Measurements from ENCODE around the gene ZNF362. TPM values are rescaled to one million over a fixed set of nuclear protein-coding genes. Genes with fewer than 3 reads are reported as not detected.

ZNF362 gene
- total and polyA plus RNA-seq, 2 experiments from 2014 or later, result 22.5 to 55.0 TPM

GRCh38 chr1:33265780-33266605, 9.7 kb downstream of the ZNF362 start:
- Histone ChIP-seq H3K36me3 (replicated peaks; ENCODE audit: insufficient read depth, low read depth) (no peaks in the 10 kb centered on the region), H3K4me1 (ENCODE audit: insufficient read depth) (peaks cover 2% of the 10 kb centered on the region), H3K4me2 (no peak overlapping the region), H3K4me3 (no peak overlapping the region), H3K9me2 (replicated peaks; ENCODE audit: insufficient read depth) (no peaks in the 10 kb centered on the region), H3K79me2 (peaks cover 95% of the 10 kb centered on the region), H3K27me3 (no peaks in the 10 kb centered on the region), H2AFZ (no peak overlapping the region), H4K20me1 (ENCODE audit: insufficient read depth, poor library complexity, severe bottlenecking) (peaks cover 90% of the 10 kb centered on the region), H3K9me3 (ENCODE audit: low read depth) (no peaks in the 10 kb centered on the region), H3K27ac (no peak overlapping the region)
- 89% methylated on average over 10 of the region's 10 CpGs for WGBS (ENCODE audit: low lambda C conversion rate, missing lambda C conversion rate)
- no peak for TF ChIP-seq CTCF (IDR thresholded peaks at IDR 0.05; ENCODE audit: poor library complexity)
- TF ChIP-seq EZH2phosphoT487 (IDR thresholded peaks at IDR 0.05; ENCODE audit: low read depth, severe bottlenecking, unreplicated experiment), result no peak
- TF ChIP-seq EZH2 (IDR thresholded peaks at IDR 0.05; ENCODE audit: borderline replicate concordance), result no peak
- DNase-seq (ENCODE audit: low spot score), result no peak

- Histone ChIP-seq H3K36me3 (replicated peaks; ENCODE audit: insufficient read depth, low read depth) (no peaks in the 10 kb centered on the region), H3K79me2 (peaks cover 95% of the 10 kb centered on the region)
- 93% methylated on average over 6 of the region's 6 CpGs for WGBS (ENCODE audit: low lambda C conversion rate, missing lambda C conversion rate)
These were observed 10.5 kb downstream of the ZNF362 start for GRCh38 chr1:33266766-33267165.

GRCh38 chr1:33267468-33268205, 11.3 kb downstream of the ZNF362 start:
- H3K4me1 ChIP-seq (ENCODE audit: insufficient read depth), result no peaks in the 10 kb centered on the region
- H3K4me2 ChIP-seq, result no peak overlapping the region
- no peaks in the 10 kb centered on the region for H3K27me3 ChIP-seq
- H4K20me1 ChIP-seq (ENCODE audit: insufficient read depth, poor library complexity, severe bottlenecking), result peaks cover 93% of the 10 kb centered on the region
- H3K79me2 ChIP-seq, result peaks cover 97% of the 10 kb centered on the region
- no peaks in the 10 kb centered on the region for H3K9me2 ChIP-seq (replicated peaks; ENCODE audit: insufficient read depth)
- H3K36me3 ChIP-seq (replicated peaks; ENCODE audit: insufficient read depth, low read depth), result no peaks in the 10 kb centered on the region
- TF ChIP-seq EZH2 (IDR thresholded peaks at IDR 0.05; ENCODE audit: borderline replicate concordance) (no peak), CTCF (IDR thresholded peaks at IDR 0.05; ENCODE audit: poor library complexity) (no peak)
- H3K4me3 ChIP-seq, result no peak overlapping the region
- 86% methylated on average over 5 of the region's 5 CpGs for WGBS (ENCODE audit: low lambda C conversion rate, missing lambda C conversion rate)
- no peak overlapping the region for H3K27ac ChIP-seq
- H2AFZ ChIP-seq, result no peak overlapping the region
- H3K9me3 ChIP-seq (ENCODE audit: low read depth), result no peaks in the 10 kb centered on the region
- DNase-seq (ENCODE audit: low spot score), result no peak

More at GRCh38 chr1:33266766-33267165, 10.5 kb downstream of the ZNF362 start:
- H3K4me3 ChIP-seq, result no peak overlapping the region
- H3K4me2 ChIP-seq, result no peak overlapping the region
- no peaks in the 10 kb centered on the region for H3K9me2 ChIP-seq (replicated peaks; ENCODE audit: insufficient read depth)
- no peak overlapping the region for H3K27ac ChIP-seq
- no peaks in the 10 kb centered on the region for H3K9me3 ChIP-seq (ENCODE audit: low read depth)
- no peak overlapping the region for H2AFZ ChIP-seq
- TF ChIP-seq CTCF (IDR thresholded peaks at IDR 0.05; ENCODE audit: poor library complexity) (no peak), EZH2phosphoT487 (IDR thresholded peaks at IDR 0.05; ENCODE audit: low read depth, severe bottlenecking, unreplicated experiment) (no peak), EZH2 (IDR thresholded peaks at IDR 0.05; ENCODE audit: borderline replicate concordance) (no peak)
- H3K4me1 ChIP-seq (ENCODE audit: insufficient read depth), result no peaks in the 10 kb centered on the region
- no peaks in the 10 kb centered on the region for H3K27me3 ChIP-seq
- DNase-seq (ENCODE audit: low spot score), result no peak
- H4K20me1 ChIP-seq (ENCODE audit: insufficient read depth, poor library complexity, severe bottlenecking), result peaks cover 90% of the 10 kb centered on the region

Data from hepatocyte (in vitro differentiated cells).